Measurements from ENCODE around the gene CEACAM20. TPM values are rescaled to one million over a fixed set of nuclear protein-coding genes. Genes with fewer than 3 reads are reported as not detected.

The CEACAM20 gene
- total RNA-seq, 1 experiment from 2014 or later, result not detected

GRCh38 chr19:44566984-44567383 lies 37.5 kb upstream of the CEACAM20 start:
- CTCF ChIA-PET, result no interaction called here
- H3K4me2 ChIP-seq (ENCODE audit: low read length), result no peak overlapping the region
- DNase-seq (ENCODE audit: low read depth, low spot score), result no peak

More at GRCh38 chr19:44566984-44567383, 37.5 kb upstream of the CEACAM20 start:
- H3K79me2 ChIP-seq (ENCODE audit: insufficient read depth, low read length), result no peaks in the 10 kb centered on the region
- no peak overlapping the region for H3K4me3 ChIP-seq (replicated peaks in 1 of 2; ENCODE audit: low read depth in 1 of 2, low read length in 2 of 2)
- no peak for ATAC-seq
- TF ChIP-seq MAX (IDR thresholded peaks at IDR 0.05) (no peak), ZNF274 (IDR thresholded peaks at IDR 0.05; ENCODE audit: low read depth, low read length) (no peak), EZH2 (IDR thresholded peaks at IDR 0.05) (no peak), POLR2AphosphoS5 (IDR thresholded peaks at IDR 0.05; ENCODE audit: low read depth, low read length) (no peak), ZFX (IDR thresholded peaks at IDR 0.05) (no peak), ATF3 (IDR thresholded peaks at IDR 0.05) (no peak), FOSL1 (IDR thresholded peaks at IDR 0.05; ENCODE audit: low read depth) (no peak), REST (IDR thresholded peaks at IDR 0.05; ENCODE audit: low read depth) (no peak), TCF7L2 (IDR thresholded peaks at IDR 0.05; ENCODE audit: borderline replicate concordance, extremely low read depth, insufficient read depth, insufficient read length) (no peak), CBX3 (IDR thresholded peaks at IDR 0.05; ENCODE audit: low read depth) (no peak), EZH2phosphoT487 (IDR thresholded peaks at IDR 0.05; ENCODE audit: borderline replicate concordance) (no peak), POLR2A (IDR thresholded peaks at IDR 0.05; ENCODE audit: borderline replicate concordance, extremely low read depth, insufficient read depth, insufficient read length) (no peak)
- TF ChIP-seq, protein P1, sequence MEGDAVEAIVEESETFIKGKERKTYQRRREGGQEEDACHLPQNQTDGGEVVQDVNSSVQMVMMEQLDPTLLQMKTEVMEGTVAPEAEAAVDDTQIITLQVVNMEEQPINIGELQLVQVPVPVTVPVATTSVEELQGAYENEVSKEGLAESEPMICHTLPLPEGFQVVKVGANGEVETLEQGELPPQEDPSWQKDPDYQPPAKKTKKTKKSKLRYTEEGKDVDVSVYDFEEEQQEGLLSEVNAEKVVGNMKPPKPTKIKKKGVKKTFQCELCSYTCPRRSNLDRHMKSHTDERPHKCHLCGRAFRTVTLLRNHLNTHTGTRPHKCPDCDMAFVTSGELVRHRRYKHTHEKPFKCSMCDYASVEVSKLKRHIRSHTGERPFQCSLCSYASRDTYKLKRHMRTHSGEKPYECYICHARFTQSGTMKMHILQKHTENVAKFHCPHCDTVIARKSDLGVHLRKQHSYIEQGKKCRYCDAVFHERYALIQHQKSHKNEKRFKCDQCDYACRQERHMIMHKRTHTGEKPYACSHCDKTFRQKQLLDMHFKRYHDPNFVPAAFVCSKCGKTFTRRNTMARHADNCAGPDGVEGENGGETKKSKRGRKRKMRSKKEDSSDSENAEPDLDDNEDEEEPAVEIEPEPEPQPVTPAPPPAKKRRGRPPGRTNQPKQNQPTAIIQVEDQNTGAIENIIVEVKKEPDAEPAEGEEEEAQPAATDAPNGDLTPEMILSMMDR (IDR thresholded peaks at IDR 0.05 in 2 of 3, conservative IDR thresholded peaks at IDR 0.05 in 1 of 3; ENCODE audit: borderline replicate concordance in 1 of 3, insufficient read depth in 1 of 3, low read depth in 2 of 3, low read length in 2 of 3), result no peak
- TF ChIP-seq, protein P2, sequence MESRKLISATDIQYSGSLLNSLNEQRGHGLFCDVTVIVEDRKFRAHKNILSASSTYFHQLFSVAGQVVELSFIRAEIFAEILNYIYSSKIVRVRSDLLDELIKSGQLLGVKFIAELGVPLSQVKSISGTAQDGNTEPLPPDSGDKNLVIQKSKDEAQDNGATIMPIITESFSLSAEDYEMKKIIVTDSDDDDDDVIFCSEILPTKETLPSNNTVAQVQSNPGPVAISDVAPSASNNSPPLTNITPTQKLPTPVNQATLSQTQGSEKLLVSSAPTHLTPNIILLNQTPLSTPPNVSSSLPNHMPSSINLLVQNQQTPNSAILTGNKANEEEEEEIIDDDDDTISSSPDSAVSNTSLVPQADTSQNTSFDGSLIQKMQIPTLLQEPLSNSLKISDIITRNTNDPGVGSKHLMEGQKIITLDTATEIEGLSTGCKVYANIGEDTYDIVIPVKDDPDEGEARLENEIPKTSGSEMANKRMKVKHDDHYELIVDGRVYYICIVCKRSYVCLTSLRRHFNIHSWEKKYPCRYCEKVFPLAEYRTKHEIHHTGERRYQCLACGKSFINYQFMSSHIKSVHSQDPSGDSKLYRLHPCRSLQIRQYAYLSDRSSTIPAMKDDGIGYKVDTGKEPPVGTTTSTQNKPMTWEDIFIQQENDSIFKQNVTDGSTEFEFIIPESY (IDR thresholded peaks at IDR 0.05; ENCODE audit: extremely low read depth, insufficient replicate concordance, low read length), result no peak
- H3K27me3 ChIP-seq (ENCODE audit: insufficient read depth, low read length), result no peaks in the 10 kb centered on the region
- no peaks in the 10 kb centered on the region for H3K9me3 ChIP-seq (ENCODE audit: control insufficient read depth in 1 of 2, insufficient read depth in 1 of 2, low read depth in 1 of 2, low read length in 2 of 2)
- no peak overlapping the region for H3K27ac ChIP-seq (ENCODE audit: low read depth, low read length)
- ChIA-PET POLR2A (no interaction called here), RAD21 (ENCODE audit: low non-redundant PET in 1 of 2, low total read pairs in 2 of 2, uncharacterized antibody in 2 of 2, unreplicated experiment in 2 of 2) (interaction anchor here in 1 of 2 experiments (0.6 kb wide), 1 partner anchor 150 kb away, joined by 3 read pairs; no protein-coding TSS in a partner anchor)
- H3K36me3 ChIP-seq (ENCODE audit: control insufficient read depth in 1 of 2, insufficient read depth in 2 of 2, low read length in 2 of 2), result no peaks in the 10 kb centered on the region
- no peaks in the 10 kb centered on the region for H3K9me2 ChIP-seq (ENCODE audit: insufficient read depth)
- intact Hi-C loops (cut with micrococcal nuclease), result no loop called here
- no peaks in the 10 kb centered on the region for H3K4me1 ChIP-seq (ENCODE audit: control insufficient read depth in 1 of 2, insufficient read depth in 2 of 2, low read length in 2 of 2)
- H2AFZ ChIP-seq (ENCODE audit: low read depth, low read length, poor library complexity, severe bottlenecking), result no peak overlapping the region
- no peak overlapping the region for H3K9ac ChIP-seq (ENCODE audit: low read length)
- BruUV-seq (replicated peaks), result no TSS peak
- H4K20me1 ChIP-seq (ENCODE audit: insufficient read depth), result no peaks in the 10 kb centered on the region
